ACC112 (cell line): ENCODE results near the gene RARS2.

Experiments used
- H2AFZ ChIP-seq: fragments of 200-600 bp; sonication (generic); one replicate; pipeline ENCODE4 v1.6.0; 2017; ENCODE audit warnings: antibody characterized with exemption, low read length; ENCODE audit not compliant: unreplicated experiment
- H3K27ac ChIP-seq: fragments of 200-600 bp; sonication (generic); 2 replicates; pipeline ENCODE4 v1.5.1; 2014; ENCODE audit warnings: low read depth, mild to moderate bottlenecking, antibody characterized with exemption, low read length, moderate library complexity
- H3K27me3 ChIP-seq: fragments of 200-600 bp; sonication (generic); 2 replicates; pipeline ENCODE4 v1.6.1; 2014; ENCODE audit warnings: mild to moderate bottlenecking, antibody characterized with exemption, low read length, moderate library complexity, mixed read lengths; ENCODE audit not compliant: insufficient read depth
- H3K36me3 ChIP-seq: fragments of 200-600 bp; sonication (generic); 2 replicates; pipeline ENCODE4 v1.6.1; 2016; ENCODE audit warnings: mild to moderate bottlenecking, antibody characterized with exemption, low read length, moderate library complexity, mixed read lengths; ENCODE audit not compliant: insufficient read depth
- H3K4me1 ChIP-seq: fragments of 200-600 bp; sonication (generic); one replicate; pipeline ENCODE4 v1.6.1; 2016; ENCODE audit warnings: low read length, mixed read lengths; ENCODE audit not compliant: insufficient read depth, unreplicated experiment, control insufficient read depth
- H3K4me3 ChIP-seq: fragments of 200-600 bp; sonication (generic); 2 replicates; pipeline ENCODE4 v1.5.1; 2014; ENCODE audit warnings: mild to moderate bottlenecking, low read depth, low read length
- H3K79me2 ChIP-seq: fragments of 200-600 bp; sonication (generic); one replicate; pipeline ENCODE4 v1.6.0; 2016; ENCODE audit warnings: low read length; ENCODE audit not compliant: control insufficient read depth, unreplicated experiment, insufficient read depth

RARS2 gene

GRCh38 chr6:87589693-87590416 lies at the start of gene RARS2, which contains the start of gene ORC3:
Gene RARS2, minus strand, starts transcription at chr6:87589987. Its CDS starts 30 bp downstream, at chr6:87589957.
Gene ORC3, plus strand, starts transcription at chr6:87590135. Its CDS starts 34 bp downstream, at chr6:87590169.
- H2AFZ ChIP-seq = peak within 1 kb of the TSS; percentile 78

GRCh38 chr6:87639373-87639772 lies 49.6 kb upstream of the RARS2 start:
- H2AFZ ChIP-seq = no peak overlapping the region
- no peaks in the 10 kb centered on the region for H3K79me2 ChIP-seq
- H3K36me3 ChIP-seq = peaks cover 18% of the 10 kb centered on the region

More at GRCh38 chr6:87589693-87590416, at the start of gene RARS2, which contains the start of gene ORC3:
- Histone ChIP-seq H3K27ac (peak within 1 kb of the TSS; percentile 48; the same call in 1 of the 2 replicates), H3K36me3 (peaks cover 16% of the 10 kb centered on the region), H3K27me3 (no peaks in the 10 kb centered on the region), H3K79me2 (peaks cover 76% of the 10 kb centered on the region), H3K4me1 (peaks cover 19% of the 10 kb centered on the region), H3K4me3 (peak within 1 kb of the TSS; percentile 95)

GRCh38 chr6:87637106-87637505 lies 47.3 kb upstream of the RARS2 start:
- H3K27me3 ChIP-seq = no peaks in the 10 kb centered on the region
- H3K36me3 ChIP-seq = peaks cover 18% of the 10 kb centered on the region
- H3K4me3 ChIP-seq = no peak overlapping the region
- no peak overlapping the region for H2AFZ ChIP-seq
- H3K4me1 ChIP-seq = no peaks in the 10 kb centered on the region
- no peaks in the 10 kb centered on the region for H3K79me2 ChIP-seq
- no peak overlapping the region for H3K27ac ChIP-seq

More at GRCh38 chr6:87639373-87639772, 49.6 kb upstream of the RARS2 start:
- Histone ChIP-seq H3K4me1 (no peaks in the 10 kb centered on the region), H3K27me3 (no peaks in the 10 kb centered on the region), H3K27ac (no peak overlapping the region), H3K4me3 (no peak overlapping the region)

- H3K36me3 ChIP-seq = peaks cover 18% of the 10 kb centered on the region
These were observed 46.5 kb upstream of the RARS2 start for GRCh38 chr6:87636315-87636714.

GRCh38 chr6:87633851-87634250 lies 44.1 kb upstream of the RARS2 start:
- H3K4me3 ChIP-seq = no peak overlapping the region
- H3K27ac ChIP-seq = no peak overlapping the region
- H3K36me3 ChIP-seq = peaks cover 11% of the 10 kb centered on the region
- H3K4me1 ChIP-seq = peaks cover 10% of the 10 kb centered on the region
- H3K79me2 ChIP-seq = no peaks in the 10 kb centered on the region
- no peaks in the 10 kb centered on the region for H3K27me3 ChIP-seq
- H2AFZ ChIP-seq = no peak overlapping the region

More at GRCh38 chr6:87636315-87636714, 46.5 kb upstream of the RARS2 start:
- Histone ChIP-seq H3K4me3 (no peak overlapping the region), H2AFZ (no peak overlapping the region), H3K27me3 (no peaks in the 10 kb centered on the region), H3K4me1 (no peaks in the 10 kb centered on the region), H3K27ac (no peak overlapping the region), H3K79me2 (no peaks in the 10 kb centered on the region)

- H3K36me3 ChIP-seq = peaks cover 6% of the 10 kb centered on the region; the same call in 1 of the 2 replicates
- H3K4me1 ChIP-seq = peaks cover 10% of the 10 kb centered on the region
- H2AFZ ChIP-seq = no peak overlapping the region
- no peak overlapping the region for H3K27ac ChIP-seq
- no peaks in the 10 kb centered on the region for H3K27me3 ChIP-seq
- H3K79me2 ChIP-seq = no peaks in the 10 kb centered on the region
- H3K4me3 ChIP-seq = no peak overlapping the region
These were observed 41.0 kb upstream of the RARS2 start for GRCh38 chr6:87630746-87631145.

- Histone ChIP-seq H3K4me1 (peaks cover 10% of the 10 kb centered on the region), H3K79me2 (no peaks in the 10 kb centered on the region), H3K27ac (no peak overlapping the region), H3K36me3 (0 out of 2 replicates have a peak, but pooled peaks cover 3% of the 10 kb centered on the region), H3K4me3 (no peak overlapping the region), H3K27me3 (no peaks in the 10 kb centered on the region), H2AFZ (no peak overlapping the region)
These were observed 39.1 kb upstream of the RARS2 start for GRCh38 chr6:87628881-87629280.

- Histone ChIP-seq H3K36me3 (0 out of 2 replicates have a peak, but pooled peaks cover 6% of the 10 kb centered on the region), H3K4me3 (no peak overlapping the region), H3K79me2 (no peaks in the 10 kb centered on the region), H3K4me1 (peaks cover 10% of the 10 kb centered on the region), H3K27me3 (no peaks in the 10 kb centered on the region), H3K27ac (no peak overlapping the region), H2AFZ (no peak overlapping the region)
These were observed 38.6 kb upstream of the RARS2 start for GRCh38 chr6:87628424-87628823.

- Histone ChIP-seq H3K27ac (no peak overlapping the region), H3K4me3 (no peak overlapping the region), H2AFZ (no peak overlapping the region), H3K4me1 (peaks cover 8% of the 10 kb centered on the region), H3K79me2 (no peaks in the 10 kb centered on the region), H3K36me3 (peaks cover 9% of the 10 kb centered on the region), H3K27me3 (no peaks in the 10 kb centered on the region)
These were observed 33.5 kb upstream of the RARS2 start for GRCh38 chr6:87623248-87623647.

- Histone ChIP-seq H3K79me2 (no peaks in the 10 kb centered on the region), H3K27me3 (no peaks in the 10 kb centered on the region), H2AFZ (no peak overlapping the region), H3K36me3 (peaks cover 3% of the 10 kb centered on the region), H3K4me1 (peaks cover 9% of the 10 kb centered on the region), H3K4me3 (no peak overlapping the region), H3K27ac (peak overlapping the region; percentile 22; the same call in 1 of the 2 replicates)
These were observed 28.7 kb upstream of the RARS2 start for GRCh38 chr6:87618531-87618930.

- H3K4me3 ChIP-seq = no peak overlapping the region
- peaks cover 4% of the 10 kb centered on the region for H3K36me3 ChIP-seq
- H2AFZ ChIP-seq = no peak overlapping the region
- no peaks in the 10 kb centered on the region for H3K79me2 ChIP-seq
- no peak overlapping the region for H3K27ac ChIP-seq
- no peaks in the 10 kb centered on the region for H3K27me3 ChIP-seq
- peaks cover 9% of the 10 kb centered on the region for H3K4me1 ChIP-seq
These were observed 27.6 kb upstream of the RARS2 start for GRCh38 chr6:87617405-87617804.
